ENCODE data around the gene RPP40. TPM values are rescaled to one million over a fixed set of nuclear protein-coding genes. Genes with fewer than 3 reads are reported as not detected.

Gene RPP40
- total RNA-seq, 2 experiments from 2014 or later, result 5.0 to 6.3 TPM

DNA sequence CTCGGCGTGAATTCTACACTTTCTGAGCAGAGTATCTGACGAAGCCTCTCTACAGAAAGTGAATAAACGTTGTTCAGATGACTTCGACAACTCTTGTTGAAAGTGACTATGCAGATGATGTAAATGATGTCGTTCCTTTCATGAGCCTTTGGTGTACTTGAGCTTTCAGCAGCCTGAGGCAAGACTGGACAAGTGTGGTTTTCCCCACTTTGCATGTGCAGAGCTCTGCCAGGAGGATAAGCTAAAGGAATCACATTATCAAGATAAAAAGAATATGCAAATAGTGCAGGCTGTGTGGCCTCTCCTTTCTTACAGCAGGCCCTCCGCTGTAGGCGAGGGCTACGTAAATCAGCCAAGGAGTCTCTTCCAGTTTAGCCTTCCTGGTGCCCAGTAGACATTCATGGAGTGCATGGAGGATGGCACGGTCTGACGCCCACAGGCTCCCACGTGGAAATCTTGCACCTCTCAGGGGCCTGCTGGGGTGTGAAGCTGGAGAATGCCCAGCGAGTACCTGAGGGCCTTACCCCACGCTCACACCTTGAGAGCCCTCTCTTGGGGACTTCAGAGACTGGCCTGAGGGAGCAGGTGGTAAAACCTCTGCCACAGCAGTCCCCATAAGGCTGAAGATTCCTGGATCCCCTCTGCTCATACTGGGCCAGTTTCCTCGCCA is 54.9 kb downstream of the RPP40 start:
- Mint-ChIP-seq H3K27me3 (ENCODE audit: low read depth) (no peaks in the 10 kb centered on the region), H3K4me1 (ENCODE audit: low read depth) (no peaks in the 10 kb centered on the region), H3K4me3 (no peak overlapping the region), H3K9me3 (ENCODE audit: insufficient read depth) (no peaks in the 10 kb centered on the region), H3K36me3 (ENCODE audit: low read depth) (peaks cover 22% of the 10 kb centered on the region), H3K27ac (no peak overlapping the region)
- POLR2A ChIA-PET, result no interaction called here
- no peak for ATAC-seq
- DNase-seq, result no peak
- CTCF ChIA-PET, result no interaction called here

DNA sequence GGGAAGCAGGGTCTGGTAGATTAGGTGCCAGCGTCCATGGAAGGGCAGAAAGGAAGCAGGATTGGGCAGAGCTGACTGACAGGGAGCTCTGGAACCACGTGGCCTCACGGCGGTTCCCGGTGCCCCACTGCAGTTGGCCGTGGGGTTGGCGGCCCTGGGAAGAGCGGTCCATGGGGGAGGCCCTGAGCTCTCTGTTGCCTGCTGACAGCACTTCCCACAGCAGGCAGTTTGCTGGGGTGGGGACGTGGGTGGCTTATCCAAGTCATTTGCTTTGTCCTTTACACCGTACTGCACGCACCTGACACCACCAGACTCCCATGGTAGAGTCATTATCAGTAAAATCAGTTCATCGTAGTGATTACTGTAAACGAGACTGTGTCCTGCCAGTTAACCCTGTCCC is 56.1 kb downstream of the RPP40 start:
- H3K27ac Mint-ChIP-seq, result no peak overlapping the region
- peaks cover 4% of the 10 kb centered on the region for H3K4me1 Mint-ChIP-seq (ENCODE audit: low read depth)
- no peak for ATAC-seq
- H3K36me3 Mint-ChIP-seq (ENCODE audit: low read depth), result peaks cover 19% of the 10 kb centered on the region
- POLR2A ChIA-PET, result no interaction called here
- no peak for DNase-seq
- H3K4me3 Mint-ChIP-seq, result no peak overlapping the region
- no peaks in the 10 kb centered on the region for H3K9me3 Mint-ChIP-seq (ENCODE audit: insufficient read depth)
- CTCF ChIA-PET, result no interaction called here
- H3K27me3 Mint-ChIP-seq (ENCODE audit: low read depth), result no peaks in the 10 kb centered on the region

DNA sequence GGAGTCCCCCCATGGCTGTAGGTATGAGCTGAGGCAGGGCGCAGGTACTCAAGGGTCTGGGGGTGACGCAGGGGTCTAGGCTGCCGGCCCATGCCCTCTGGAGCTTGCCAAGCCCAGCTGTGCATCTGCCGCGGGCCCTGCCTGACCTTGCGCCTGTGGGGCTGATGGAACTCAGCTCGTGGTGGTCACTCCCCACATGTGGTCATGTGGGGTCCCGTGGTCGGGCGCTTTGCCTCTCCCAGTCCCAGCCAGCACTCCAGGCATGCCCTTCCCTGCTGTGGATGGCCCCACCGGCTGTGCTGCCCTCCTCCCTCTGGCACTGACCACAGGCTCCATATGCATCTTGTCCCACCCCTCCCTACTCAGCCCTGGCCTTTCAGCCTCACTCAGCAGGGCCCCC is 57.3 kb downstream of the RPP40 start:
- Mint-ChIP-seq H3K36me3 (ENCODE audit: low read depth) (peaks cover 18% of the 10 kb centered on the region), H3K4me1 (ENCODE audit: low read depth) (peaks cover 15% of the 10 kb centered on the region), H3K9me3 (ENCODE audit: insufficient read depth) (no peaks in the 10 kb centered on the region), H3K4me3 (no peak overlapping the region), H3K27ac (no peak overlapping the region), H3K27me3 (ENCODE audit: low read depth) (no peaks in the 10 kb centered on the region)
- ChIA-PET POLR2A (no interaction called here), CTCF (no interaction called here)
- no peak for DNase-seq
- ATAC-seq, result no peak

Other genes with a start within 250 kb of the RPP40 start
- gene CDYL, start 227.6 kb downstream of the RPP40 start, total RNA-seq, result 10 to 100 TPM; 32.5 to 36.3 TPM
- under 1 TPM; 0.05 to 0.11 TPM for gene PPP1R3G, start 81.3 kb upstream of the RPP40 start, total RNA-seq

All from activated CD8-positive, alpha-beta T cell treated with anti-CD3 and anti-CD28 coated beads, Interleukin-2, amount 10 ng/mL, durations not matched to agents 7 days and 5 days (primary cell).